Astrocyte of the hippocampus (primary cell): ENCODE data around the gene ZNF101.

Experiments
- DNase-seq: peaks from one replicate; pipeline ENCODE4 v3.0.0; 2011; ENCODE audit warnings: low read depth, low spot score

Gene ZNF101

GRCh38 chr19:19711934-19712828 lies 43.5 kb downstream of the ZNF101 start:
- no peak for DNase-seq

- DNase-seq: no peak
Measured at GRCh38 chr19:19719798-19720197, 51.2 kb downstream of the ZNF101 start.

GRCh38 chr19:19721896-19722295 lies 53.3 kb downstream of the ZNF101 start:
- DNase-seq: no peak

GRCh38 chr19:19732579-19733501 lies 64.2 kb downstream of the ZNF101 start, which contains the start of gene ZNF14:
Gene ZNF14, minus strand, starts transcription at chr19:19733112. Its CDS starts 154 bp downstream, at chr19:19732958.
- DNase-seq: peak; percentile 97
